Activated T-cell treated with anti-CD3 and anti-CD28 coated beads, Interleukin-2, amount 50 U/mL, for 24 hours (primary cell): Measurements from ENCODE around the gene NHSL1.

Experiments
- DNase-seq: peaks from one replicate; pipeline ENCODE4 v3.0.0-alpha.2; 2020
- H3K27ac Mint-ChIP-seq: 2 replicates; pipeline ENCODE4 v1.8.0; 2020; ENCODE audit warnings: mild to moderate bottlenecking, mixed read lengths
- H3K27me3 Mint-ChIP-seq: 2 replicates; pipeline ENCODE4 v1.8.0; 2020; ENCODE audit warnings: mixed read lengths
- H3K36me3 Mint-ChIP-seq: 2 replicates; pipeline ENCODE4 v1.8.0; 2020; ENCODE audit warnings: low read depth, mixed read lengths
- H3K4me1 Mint-ChIP-seq: 2 replicates; pipeline ENCODE4 v1.8.0; 2020; ENCODE audit warnings: low read depth, mixed read lengths
- H3K4me3 Mint-ChIP-seq: 2 replicates; pipeline ENCODE4 v1.8.0; 2020; ENCODE audit warnings: mild to moderate bottlenecking, moderate library complexity, mixed read lengths
- H3K9me3 Mint-ChIP-seq: 2 replicates; pipeline ENCODE4 v1.8.0; 2020; ENCODE audit warnings: mixed read lengths

The NHSL1 gene

DNA sequence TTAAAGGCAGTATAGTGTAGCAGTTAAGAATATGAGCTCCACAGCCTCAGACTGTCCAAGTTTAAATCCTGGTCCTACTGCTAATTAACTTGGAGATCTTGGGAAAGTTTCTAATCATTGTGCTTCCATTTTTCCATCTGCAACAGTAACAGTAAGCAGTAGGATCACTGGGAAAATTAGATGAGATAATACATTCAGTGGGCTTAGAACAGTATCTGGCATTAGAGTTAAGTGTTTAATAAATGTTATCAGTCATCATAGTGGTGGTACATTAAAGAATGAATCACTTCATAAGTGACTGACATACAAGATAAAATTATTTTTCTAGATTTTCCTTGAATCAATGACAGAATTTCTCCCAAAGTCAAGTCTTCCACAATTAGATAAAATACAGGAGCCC, 5.0 kb downstream of the NHSL1 start:
- Mint-ChIP-seq H3K27ac (no peak overlapping the region), H3K27me3 (peaks cover 22% of the 10 kb centered on the region), H3K9me3 (no peaks in the 10 kb centered on the region)

GRCh38 chr6:138493413-138493812, 5.9 kb downstream of the NHSL1 start:
- DNase-seq = no peak
- Mint-ChIP-seq H3K27me3 (peaks cover 22% of the 10 kb centered on the region), H3K27ac (no peak overlapping the region), H3K36me3 (no peaks in the 10 kb centered on the region), H3K4me3 (no peak overlapping the region), H3K4me1 (no peaks in the 10 kb centered on the region), H3K9me3 (no peaks in the 10 kb centered on the region)

More for the DNA sequence above, 5.0 kb downstream of the NHSL1 start:
- Mint-ChIP-seq H3K36me3 (no peaks in the 10 kb centered on the region), H3K4me3 (no peak overlapping the region), H3K4me1 (peaks cover 1% of the 10 kb centered on the region)
- DNase-seq = no peak

DNA sequence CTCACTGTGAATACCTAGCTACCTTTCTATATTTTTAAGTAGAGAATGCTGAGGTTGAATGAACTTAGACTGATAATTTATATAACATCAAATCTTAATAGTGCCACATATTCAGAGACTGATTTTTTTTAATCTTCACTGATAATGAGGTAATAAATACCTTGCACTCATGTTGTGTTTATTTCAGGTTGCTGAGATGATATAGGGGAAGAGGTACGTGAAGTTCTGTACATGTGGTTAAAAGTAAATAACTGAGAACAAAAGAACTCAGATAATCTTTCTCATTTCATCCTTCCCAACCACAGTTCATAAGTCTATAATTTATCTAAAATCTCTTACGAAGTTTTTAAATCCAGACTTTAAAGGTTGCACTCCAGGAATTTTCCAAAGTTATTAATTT, 6.4 kb downstream of the NHSL1 start:
- Mint-ChIP-seq H3K27me3 (peaks cover 18% of the 10 kb centered on the region), H3K9me3 (no peaks in the 10 kb centered on the region), H3K4me1 (no peaks in the 10 kb centered on the region), H3K4me3 (no peak overlapping the region), H3K36me3 (no peaks in the 10 kb centered on the region), H3K27ac (no peak overlapping the region)
- no peak for DNase-seq

GRCh38 chr6:138492113-138492512, 7.2 kb downstream of the NHSL1 start:
- peaks cover 18% of the 10 kb centered on the region for H3K27me3 Mint-ChIP-seq
- no peaks in the 10 kb centered on the region for H3K4me1 Mint-ChIP-seq
- H3K9me3 Mint-ChIP-seq = no peaks in the 10 kb centered on the region
- no peak overlapping the region for H3K4me3 Mint-ChIP-seq
- DNase-seq = no peak
- H3K36me3 Mint-ChIP-seq = no peaks in the 10 kb centered on the region
- no peak overlapping the region for H3K27ac Mint-ChIP-seq

DNA sequence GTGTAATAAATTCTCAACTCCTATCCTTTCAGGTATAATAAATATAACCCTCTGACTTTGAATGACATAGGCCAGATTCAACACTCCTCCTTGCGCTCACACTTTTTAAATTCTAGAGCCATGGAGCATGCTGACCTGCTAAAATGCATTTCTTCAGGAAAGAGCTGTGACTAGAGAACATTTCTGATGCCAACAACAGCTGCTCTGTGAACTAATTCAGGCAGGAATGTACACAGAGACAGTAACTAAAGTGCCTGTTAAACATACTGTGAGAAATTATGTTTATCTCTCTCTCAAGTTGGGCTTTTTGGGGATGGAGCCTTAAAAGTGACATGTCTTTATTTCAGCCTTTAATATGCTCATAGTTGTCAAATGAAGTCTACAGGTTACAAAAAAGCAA, 8.3 kb downstream of the NHSL1 start:
- H3K36me3 Mint-ChIP-seq = no peaks in the 10 kb centered on the region
- peaks cover 15% of the 10 kb centered on the region for H3K27me3 Mint-ChIP-seq
- H3K4me1 Mint-ChIP-seq = no peaks in the 10 kb centered on the region
- H3K4me3 Mint-ChIP-seq = no peak overlapping the region
- no peaks in the 10 kb centered on the region for H3K9me3 Mint-ChIP-seq
- DNase-seq = no peak
- H3K27ac Mint-ChIP-seq = no peak overlapping the region

GRCh38 chr6:138489846-138490245, 9.4 kb downstream of the NHSL1 start:
- Mint-ChIP-seq H3K4me1 (no peaks in the 10 kb centered on the region), H3K27me3 (peaks cover 15% of the 10 kb centered on the region), H3K36me3 (no peaks in the 10 kb centered on the region), H3K4me3 (no peak overlapping the region), H3K27ac (no peak overlapping the region), H3K9me3 (no peaks in the 10 kb centered on the region)
- no peak for DNase-seq

DNA sequence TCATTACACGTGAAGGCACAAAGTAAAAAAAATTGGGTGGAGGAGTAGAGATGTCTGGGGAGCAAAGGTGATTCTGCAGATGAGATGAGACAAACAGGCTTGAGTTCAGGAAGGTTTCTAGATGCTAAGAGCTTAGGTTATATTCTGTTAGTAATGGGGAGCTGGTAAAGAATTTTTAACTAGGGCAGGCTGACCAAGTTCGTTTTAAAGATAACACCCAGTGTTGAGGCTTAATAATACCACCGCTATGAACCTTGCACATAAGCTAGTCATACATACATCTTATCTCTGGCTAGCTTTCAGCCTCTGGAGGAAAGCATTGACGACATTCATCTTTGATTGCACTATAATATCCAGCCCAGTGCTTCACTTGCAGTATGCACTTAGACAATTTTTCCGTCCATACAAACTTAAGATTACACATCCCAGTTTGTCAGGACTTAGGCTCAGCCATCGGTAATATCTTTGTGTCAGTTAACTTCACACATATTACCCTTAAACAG, 12.1 kb downstream of the NHSL1 start:
- Mint-ChIP-seq H3K4me3 (no peak overlapping the region), H3K27ac (no peak overlapping the region), H3K4me1 (no peaks in the 10 kb centered on the region), H3K27me3 (peaks cover 4% of the 10 kb centered on the region), H3K9me3 (no peaks in the 10 kb centered on the region), H3K36me3 (no peaks in the 10 kb centered on the region)
- no peak for DNase-seq

DNA sequence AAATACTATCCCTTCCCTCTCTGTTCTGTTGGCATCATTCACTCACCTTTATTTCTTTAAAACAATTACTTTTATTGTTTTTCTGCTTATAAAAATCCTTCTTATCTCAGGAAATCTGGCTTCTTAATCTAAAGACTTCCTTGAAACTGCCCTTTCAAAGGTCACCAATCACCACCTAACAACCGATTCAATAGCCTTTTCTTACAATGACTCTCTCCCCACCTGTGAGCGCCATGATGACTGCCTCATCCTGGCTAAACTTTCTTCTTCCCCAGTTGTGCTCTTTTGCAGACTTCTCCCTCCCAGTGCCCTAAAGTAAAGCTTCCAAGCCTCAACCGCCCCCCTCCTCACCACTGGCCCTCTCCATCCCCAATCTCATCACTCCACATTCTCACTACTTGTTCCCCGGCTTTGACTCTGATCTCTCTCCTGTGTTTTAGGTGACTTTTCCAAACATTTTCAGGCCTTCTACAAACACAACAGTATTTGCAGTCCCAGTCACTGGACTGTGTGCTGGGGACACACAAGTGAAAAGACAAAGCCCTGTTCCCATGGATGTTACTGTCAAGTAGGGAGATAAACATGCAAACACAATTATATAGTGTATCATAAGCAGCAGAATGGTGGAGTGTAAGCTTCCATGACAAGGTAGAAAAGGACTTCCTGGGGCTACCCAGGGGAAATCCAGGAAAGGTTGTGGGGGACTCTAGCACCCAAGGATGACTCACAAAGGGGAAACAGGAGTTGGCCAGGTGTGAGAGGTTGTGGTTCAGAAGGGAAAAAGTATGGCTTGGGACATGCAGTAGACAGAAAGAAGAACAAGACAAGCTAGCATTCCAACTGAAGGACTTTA, 12.8 kb downstream of the NHSL1 start:
- no peak for DNase-seq
- Mint-ChIP-seq H3K4me1 (no peaks in the 10 kb centered on the region), H3K4me3 (no peak overlapping the region), H3K27ac (no peak overlapping the region), H3K9me3 (no peaks in the 10 kb centered on the region), H3K36me3 (no peaks in the 10 kb centered on the region), H3K27me3 (peaks cover 4% of the 10 kb centered on the region)

GRCh38 chr6:138485586-138486248, 13.6 kb downstream of the NHSL1 start:
- Mint-ChIP-seq H3K36me3 (no peaks in the 10 kb centered on the region), H3K27me3 (peaks cover 4% of the 10 kb centered on the region), H3K4me1 (no peaks in the 10 kb centered on the region), H3K4me3 (no peak overlapping the region), H3K9me3 (no peaks in the 10 kb centered on the region), H3K27ac (no peak overlapping the region)
- no peak for DNase-seq

DNA sequence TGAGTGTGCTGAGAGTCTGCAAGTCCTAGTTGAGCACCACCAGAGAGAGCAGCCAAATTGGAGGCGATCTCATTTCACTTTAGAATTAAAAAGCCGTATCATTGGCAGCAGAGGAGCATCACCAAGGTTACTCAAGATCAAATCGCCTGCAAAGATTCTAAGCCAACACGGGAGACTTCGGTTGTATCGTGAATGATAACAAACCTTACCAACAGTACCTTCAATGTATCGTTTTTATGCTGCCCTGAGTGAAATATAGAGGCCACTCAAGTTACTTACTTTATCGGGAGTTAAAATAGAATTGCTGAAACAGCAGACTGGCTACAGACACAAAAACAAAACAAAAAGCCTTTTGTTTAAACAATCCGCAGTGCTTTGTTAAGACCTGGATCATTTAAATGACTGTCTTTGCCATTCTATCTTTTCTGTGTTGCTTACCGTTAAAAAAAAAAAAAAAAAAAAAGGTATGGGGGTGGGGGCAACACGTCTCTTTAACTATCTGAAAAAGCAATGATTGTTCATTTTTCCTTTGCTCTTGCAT, 14.2 kb downstream of the NHSL1 start:
- peaks cover 4% of the 10 kb centered on the region for H3K27me3 Mint-ChIP-seq
- H3K4me3 Mint-ChIP-seq = no peak overlapping the region
- H3K9me3 Mint-ChIP-seq = no peaks in the 10 kb centered on the region
- H3K36me3 Mint-ChIP-seq = no peaks in the 10 kb centered on the region
- DNase-seq = no peak
- H3K4me1 Mint-ChIP-seq = no peaks in the 10 kb centered on the region
- H3K27ac Mint-ChIP-seq = no peak overlapping the region

GRCh38 chr6:138484018-138484731, 15.1 kb downstream of the NHSL1 start:
- no peak overlapping the region for H3K4me3 Mint-ChIP-seq
- no peaks in the 10 kb centered on the region for H3K9me3 Mint-ChIP-seq
- H3K4me1 Mint-ChIP-seq = no peaks in the 10 kb centered on the region
- peaks cover 4% of the 10 kb centered on the region for H3K27me3 Mint-ChIP-seq
- H3K27ac Mint-ChIP-seq = no peak overlapping the region
- no peak for DNase-seq
- no peaks in the 10 kb centered on the region for H3K36me3 Mint-ChIP-seq

DNA sequence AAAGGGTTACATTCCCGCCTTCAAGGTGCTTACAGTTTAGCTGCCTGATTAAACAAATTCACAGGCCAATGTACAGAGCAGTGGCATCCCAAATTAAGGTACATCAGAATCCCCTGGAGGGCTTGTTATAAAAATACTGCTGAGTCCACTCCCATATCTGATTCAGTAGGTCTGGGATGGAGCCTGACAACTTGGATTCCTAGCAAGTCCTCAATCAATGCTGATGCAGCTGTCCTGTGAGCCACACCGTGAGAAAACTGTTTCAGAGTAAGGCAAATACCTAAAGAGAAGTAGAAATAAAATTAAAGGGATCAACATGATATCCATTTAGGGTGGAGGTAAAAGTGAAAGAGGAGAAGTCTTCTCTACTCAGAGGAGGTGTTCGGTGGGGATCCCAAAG, 16.5 kb downstream of the NHSL1 start:
- no peak overlapping the region for H3K4me3 Mint-ChIP-seq
- no peaks in the 10 kb centered on the region for H3K36me3 Mint-ChIP-seq
- DNase-seq = no peak
- H3K4me1 Mint-ChIP-seq = no peaks in the 10 kb centered on the region
- H3K27me3 Mint-ChIP-seq = peaks cover 4% of the 10 kb centered on the region
- H3K27ac Mint-ChIP-seq = no peak overlapping the region
- H3K9me3 Mint-ChIP-seq = no peaks in the 10 kb centered on the region

DNA sequence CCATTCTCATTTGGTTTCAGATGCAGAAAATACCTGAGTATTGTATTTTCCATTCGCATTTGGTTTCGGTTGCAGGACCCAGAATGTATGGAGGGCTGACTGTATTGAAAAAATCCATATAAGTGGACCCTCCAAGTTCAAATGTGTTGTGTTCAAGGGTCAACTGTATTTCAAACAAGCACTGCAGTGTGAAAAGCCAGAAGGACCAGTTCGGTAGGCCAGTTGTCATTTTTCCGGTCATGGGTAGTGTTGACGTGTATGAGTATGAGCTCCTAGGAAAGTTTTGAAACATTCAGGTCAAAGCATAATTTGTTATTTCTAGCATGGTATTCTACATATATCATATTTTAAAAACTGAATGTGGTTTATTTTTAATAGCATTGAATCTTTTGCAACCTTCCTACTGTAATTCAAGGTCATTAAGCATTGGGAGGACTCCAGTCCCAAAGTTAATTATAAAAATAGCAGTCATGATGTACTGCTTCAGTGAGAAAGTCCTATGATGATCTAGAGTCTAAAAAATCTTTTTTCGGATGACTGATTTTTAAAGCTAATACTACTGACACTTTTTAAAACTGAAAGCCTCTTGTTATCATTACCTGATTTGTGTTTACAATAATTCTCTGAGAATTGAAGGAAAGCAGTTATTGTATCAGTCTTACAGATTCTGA, 18.9 kb downstream of the NHSL1 start:
- Mint-ChIP-seq H3K36me3 (no peaks in the 10 kb centered on the region), H3K9me3 (no peaks in the 10 kb centered on the region), H3K4me1 (no peaks in the 10 kb centered on the region), H3K4me3 (no peak overlapping the region), H3K27ac (no peak overlapping the region), H3K27me3 (no peaks in the 10 kb centered on the region)
- no peak for DNase-seq

DNA sequence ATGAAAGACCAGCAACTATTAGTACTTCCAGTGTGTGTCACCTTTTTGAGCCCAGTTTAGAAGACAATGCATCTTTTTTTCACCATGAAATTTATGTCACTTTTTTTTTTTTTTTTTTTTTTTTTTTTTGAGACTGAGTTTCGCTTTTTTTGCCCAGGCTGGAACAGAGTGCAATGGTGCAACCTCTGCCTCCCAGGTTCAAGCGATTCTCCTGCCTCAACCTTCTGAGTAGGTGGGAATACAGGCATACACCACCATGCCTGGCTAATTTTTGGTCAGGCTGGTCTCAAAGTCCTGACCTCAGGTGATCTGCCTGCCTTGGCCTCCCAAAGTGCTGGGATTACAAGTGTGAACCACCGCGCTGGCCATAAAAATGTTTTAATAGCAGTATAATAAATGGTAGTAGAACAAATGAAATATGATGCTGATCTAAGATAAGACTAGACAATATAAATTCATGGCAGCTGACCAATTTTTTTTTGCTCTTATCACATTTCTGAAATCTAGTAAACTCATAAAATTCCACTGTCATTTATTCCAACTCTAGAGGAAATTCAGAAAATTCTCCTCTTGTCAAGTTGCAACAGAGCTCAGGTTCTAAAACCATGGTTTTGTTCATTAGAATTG, 21.3 kb downstream of the NHSL1 start:
- no peaks in the 10 kb centered on the region for H3K4me1 Mint-ChIP-seq

More for the DNA sequence above, 21.3 kb downstream of the NHSL1 start:
- H3K27ac Mint-ChIP-seq = no peak overlapping the region
- H3K9me3 Mint-ChIP-seq = no peaks in the 10 kb centered on the region
- no peaks in the 10 kb centered on the region for H3K27me3 Mint-ChIP-seq
- no peak for DNase-seq
- no peak overlapping the region for H3K4me3 Mint-ChIP-seq
- no peaks in the 10 kb centered on the region for H3K36me3 Mint-ChIP-seq
